Posterior cingulate gyrus (tissue), 11 donors: Measurements from ENCODE around the gene SRSF11.

Experiments used
- DNase-seq, 10 donors: peaks; one replicate each; pipeline versions ENCODE4 v3.0.0 to v3.0.0-alpha.2; 2020 to 2021; ENCODE audit warnings: mixed read lengths in 3 of 10
- intact Hi-C: fragments of 100-400 bp; cut with DNase I; formaldehyde crosslinking; loops from one replicate; pipeline ENCODE4 v1.15.1; 2023

The SRSF11 gene

GRCh38 chr1:70211541-70211940 is 9.6 kb upstream of the SRSF11 start:
- intact Hi-C loops: no loop called here
- no peak for DNase-seq

GRCh38 chr1:70220015-70220414 is 1.2 kb upstream of the SRSF11 start:
- intact Hi-C loops: loop anchor here (2.0 kb wide), 2 partner anchors 13 to 133 kb away; no protein-coding TSS in a partner anchor
- DNase-seq: no peak

- DNase-seq: peak in 2 of 10 donors; percentile 39 to 61
- intact Hi-C loops: loop anchor here (2.0 kb wide), 2 partner anchors 14 to 132 kb away; no protein-coding TSS in a partner anchor
Observed at GRCh38 chr1:70220517-70221237, 503 bp upstream of the SRSF11 start.

- intact Hi-C loops: no loop called here
- no peak for DNase-seq
Observed at GRCh38 chr1:70222716-70223235, 1.6 kb downstream of the SRSF11 start.

- intact Hi-C loops: no loop called here
- DNase-seq: no peak
Observed at GRCh38 chr1:70224954-70225353, 3.8 kb downstream of the SRSF11 start.

- no peak for DNase-seq
- intact Hi-C loops: no loop called here
Observed at GRCh38 chr1:70227439-70227838, 6.3 kb downstream of the SRSF11 start.

GRCh38 chr1:70228670-70229069 is 7.5 kb downstream of the SRSF11 start:
- intact Hi-C loops: no loop called here
- no peak for DNase-seq

- intact Hi-C loops: no loop called here
Observed at GRCh38 chr1:70231475-70231874, 10.3 kb downstream of the SRSF11 start.

GRCh38 chr1:70234733-70235132 is 13.6 kb downstream of the SRSF11 start:
- no peak for DNase-seq
- intact Hi-C loops: no loop called here

More at GRCh38 chr1:70231475-70231874, 10.3 kb downstream of the SRSF11 start:
- DNase-seq: no peak

- no peak for DNase-seq
- intact Hi-C loops: no loop called here
Observed at GRCh38 chr1:70239940-70240339, 18.8 kb downstream of the SRSF11 start.

- DNase-seq: no peak
- intact Hi-C loops: no loop called here
Observed at GRCh38 chr1:70247122-70247521, 25.9 kb downstream of the SRSF11 start.

- no peak for DNase-seq
- intact Hi-C loops: no loop called here
Observed at GRCh38 chr1:70247768-70248167, 26.6 kb downstream of the SRSF11 start.

- intact Hi-C loops: no loop called here
- no peak for DNase-seq
Observed at GRCh38 chr1:70248729-70249128, 27.5 kb downstream of the SRSF11 start.

GRCh38 chr1:70256664-70257063 is 35.5 kb downstream of the SRSF11 start:
- intact Hi-C loops: no loop called here

GRCh38 chr1:70264839-70265238 is 43.7 kb downstream of the SRSF11 start:
- DNase-seq: no peak
- intact Hi-C loops: no loop called here

More at GRCh38 chr1:70256664-70257063, 35.5 kb downstream of the SRSF11 start:
- DNase-seq: no peak

GRCh38 chr1:70265946-70266345 is 44.8 kb downstream of the SRSF11 start:
- intact Hi-C loops: no loop called here
- no peak for DNase-seq

GRCh38 chr1:70277875-70278274 is 56.7 kb downstream of the SRSF11 start:
- DNase-seq: no peak
- intact Hi-C loops: no loop called here

- DNase-seq: no peak
- intact Hi-C loops: no loop called here
Observed at GRCh38 chr1:70278710-70279109, 57.5 kb downstream of the SRSF11 start.

GRCh38 chr1:70284366-70284765 is 63.2 kb downstream of the SRSF11 start:
- intact Hi-C loops: no loop called here

GRCh38 chr1:70286453-70286852 is 65.3 kb downstream of the SRSF11 start:
- intact Hi-C loops: no loop called here
- no peak for DNase-seq

More at GRCh38 chr1:70284366-70284765, 63.2 kb downstream of the SRSF11 start:
- no peak for DNase-seq

GRCh38 chr1:70288166-70288565 is 67.0 kb downstream of the SRSF11 start:
- DNase-seq: no peak
- intact Hi-C loops: no loop called here

GRCh38 chr1:70290218-70290617 is 69.0 kb downstream of the SRSF11 start:
- no peak for DNase-seq
- intact Hi-C loops: no loop called here
